Activated CD4-positive, alpha-beta memory T cell treated with anti-CD3 and anti-CD28 coated beads for 36 hours (primary cell): Measurements from ENCODE around the gene ST6GAL1. TPM values are rescaled to one million over a fixed set of nuclear protein-coding genes. Genes with fewer than 3 reads are reported as not detected.

Source experiments
- CTCF ChIA-PET: fragments of 350-600 bp; sonication (Branson Sonifier 250); formaldehyde crosslinking; loops from one replicate; lab custom pipeline; 2021; ENCODE audit warnings: antibody characterized with exemption, inconsistent platforms; lab: Charles Lee
- POLR2A ChIA-PET: fragments of 350-600 bp; sonication (Branson Sonifier 250); formaldehyde crosslinking; loops from one replicate; lab custom pipeline; 2021; ENCODE audit warnings: antibody characterized with exemption; lab: Charles Lee
- DNase-seq: peaks from one replicate; pipeline ENCODE4 v3.0.0-alpha.2; 2020
- H3K27ac Mint-ChIP-seq: one replicate; pipeline ENCODE4 v1.8.0; 2021; ENCODE audit warnings: mixed read lengths
- H3K27me3 Mint-ChIP-seq: one replicate; pipeline ENCODE4 v1.8.0; 2021; ENCODE audit warnings: mixed read lengths
- H3K36me3 Mint-ChIP-seq: one replicate; pipeline ENCODE4 v1.8.0; 2021; ENCODE audit warnings: mixed read lengths
- H3K4me1 Mint-ChIP-seq: one replicate; pipeline ENCODE4 v1.8.0; 2021; ENCODE audit warnings: low read depth, mixed read lengths
- H3K4me3 Mint-ChIP-seq: one replicate; pipeline ENCODE4 v1.8.0; 2021; ENCODE audit warnings: mild to moderate bottlenecking, mixed read lengths
- H3K9me3 Mint-ChIP-seq: one replicate; pipeline ENCODE4 v1.8.0; 2021; ENCODE audit warnings: mixed read lengths
- intact Hi-C: fragments of 100-400 bp; cut with micrococcal nuclease; formaldehyde crosslinking; loops from one replicate; pipeline ENCODE4 v1.15.1; 2023
- total RNA-seq, 2 experiments: library from RNA; stranded (reverse); gene quantifications; one replicate each; pipeline ENCODE4 v1.2.3, GENCODE V29; 2021

The ST6GAL1 gene
- total RNA-seq, 2 experiments from 2014 or later, result 99.9 to 113 TPM

DNA sequence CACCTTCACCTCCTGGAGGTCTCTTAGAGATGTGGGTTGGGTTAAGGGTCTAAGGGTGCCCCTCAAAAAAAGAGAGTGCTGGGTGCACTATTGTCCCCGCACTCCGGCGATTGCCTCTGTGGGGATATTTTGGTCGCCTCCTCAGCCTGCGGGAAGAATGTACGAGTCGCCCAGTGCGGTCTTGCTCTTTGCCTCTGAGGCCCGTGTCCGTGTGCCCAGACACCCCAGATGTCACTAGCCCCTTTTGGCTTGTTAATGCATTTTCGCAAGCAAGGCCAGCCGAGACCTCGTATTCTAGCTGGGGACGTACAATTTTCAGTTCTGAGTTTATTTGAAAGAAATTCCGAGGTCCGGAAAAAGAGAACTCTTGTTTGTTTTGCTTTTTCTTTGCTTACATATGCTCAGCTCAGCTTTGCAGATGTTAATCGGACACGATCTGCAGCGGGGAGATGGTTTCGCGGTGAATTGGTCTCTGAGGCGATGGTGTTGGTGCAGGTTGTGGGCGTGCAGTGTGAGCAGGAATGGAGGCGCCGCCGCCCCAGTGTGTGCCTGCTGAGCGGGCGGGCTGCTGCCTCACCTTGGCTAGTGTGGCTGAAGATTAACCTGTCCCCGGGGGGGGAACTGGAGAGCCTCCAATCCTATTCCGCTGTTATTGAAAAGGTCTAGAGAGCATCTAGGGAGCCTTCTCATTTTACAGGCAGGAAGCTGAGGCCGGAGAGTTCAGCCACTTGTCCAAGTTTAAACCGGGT lies 1.4 kb downstream of the ST6GAL1 start:
- peak overlapping the region; percentile 97 for H3K27ac Mint-ChIP-seq
- intact Hi-C loops, result loop anchor here (1.0 to 10.0 kb wide), 12 partner anchors 22 to 233 kb away; partner anchors contain the start of gene RPL39L
- H3K27me3 Mint-ChIP-seq, result no peaks in the 10 kb centered on the region
- H3K4me1 Mint-ChIP-seq, result peaks cover 45% of the 10 kb centered on the region
- peaks cover 36% of the 10 kb centered on the region for H3K36me3 Mint-ChIP-seq
- peak overlapping the region; percentile 88 for H3K4me3 Mint-ChIP-seq
- no peaks in the 10 kb centered on the region for H3K9me3 Mint-ChIP-seq
- ChIA-PET CTCF (interaction anchor here (0.7 to 3.3 kb wide), 24 partner anchors 9 to 808 kb away, joined by 3 to 35 read pairs (median 4); partner anchors contain the start of gene RPL39L), POLR2A (interaction anchor here (0.8 to 3.8 kb wide), 16 partner anchors 17 to 995 kb away, joined by 3 to 21 read pairs (median 5); partner anchors contain the start of genes EIF4A2 and RPL39L)
- peak; percentile 83 for DNase-seq

DNA sequence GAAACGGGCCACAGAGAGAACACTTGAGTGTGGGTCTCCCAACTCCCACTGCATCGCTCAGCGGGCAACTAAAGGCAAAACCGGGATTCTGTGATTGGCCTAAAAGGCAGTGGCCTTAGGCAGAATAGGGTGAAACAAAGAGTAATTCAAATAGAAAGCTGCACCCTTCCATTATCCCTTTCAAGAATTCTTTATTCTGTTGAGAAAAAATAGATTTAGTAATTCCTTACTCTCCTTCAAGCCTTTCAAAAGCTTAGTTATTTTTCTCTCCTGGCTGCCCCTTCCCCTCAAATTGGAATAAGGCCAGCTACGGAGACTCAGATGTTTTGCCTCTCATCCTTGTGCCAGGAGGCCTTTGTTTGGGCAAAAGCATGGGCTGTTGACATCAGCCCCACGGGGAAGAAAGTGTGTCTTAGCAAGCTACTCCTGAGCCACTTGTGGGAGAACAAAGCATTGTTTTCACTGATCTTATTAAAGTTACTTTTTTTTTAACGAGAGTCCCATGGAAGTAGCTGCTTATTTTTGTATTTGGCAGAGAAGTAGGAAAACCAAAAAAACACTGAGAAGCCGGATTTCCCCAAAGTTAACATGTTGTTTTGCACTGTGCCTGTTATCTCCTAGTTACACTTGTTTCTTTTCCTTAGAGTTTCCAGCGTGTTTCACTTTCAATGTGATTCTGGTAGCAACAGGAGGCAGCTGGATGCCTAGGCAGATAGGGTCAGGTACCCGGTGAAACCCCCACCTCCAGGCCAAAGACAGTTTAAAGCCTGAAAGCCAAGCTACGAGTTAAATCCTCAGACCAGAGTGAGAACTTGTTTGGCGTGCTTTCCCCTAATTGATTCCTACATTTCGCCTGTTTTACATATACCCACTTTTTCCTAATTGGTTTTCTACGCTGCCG lies 2.2 kb downstream of the ST6GAL1 start:
- intact Hi-C loops, result loop anchor here (1.0 to 10.0 kb wide), 6 partner anchors 21 to 232 kb away; partner anchors contain the start of gene RPL39L
- ChIA-PET POLR2A (interaction anchor here (0.8 to 3.8 kb wide), 14 partner anchors 16 to 207 kb away, joined by 3 to 21 read pairs (median 5); partner anchors contain the start of gene EIF4A2), CTCF (interaction anchor here (0.6 to 3.3 kb wide), 23 partner anchors 8 to 807 kb away, joined by 3 to 35 read pairs (median 4); partner anchors contain the start of gene RPL39L)
- Mint-ChIP-seq H3K36me3 (peaks cover 39% of the 10 kb centered on the region), H3K27ac (peak overlapping the region; percentile 97), H3K4me1 (peaks cover 53% of the 10 kb centered on the region), H3K27me3 (no peaks in the 10 kb centered on the region), H3K4me3 (peak overlapping the region; percentile 88), H3K9me3 (no peaks in the 10 kb centered on the region)
- DNase-seq, result peak; percentile 29

DNA sequence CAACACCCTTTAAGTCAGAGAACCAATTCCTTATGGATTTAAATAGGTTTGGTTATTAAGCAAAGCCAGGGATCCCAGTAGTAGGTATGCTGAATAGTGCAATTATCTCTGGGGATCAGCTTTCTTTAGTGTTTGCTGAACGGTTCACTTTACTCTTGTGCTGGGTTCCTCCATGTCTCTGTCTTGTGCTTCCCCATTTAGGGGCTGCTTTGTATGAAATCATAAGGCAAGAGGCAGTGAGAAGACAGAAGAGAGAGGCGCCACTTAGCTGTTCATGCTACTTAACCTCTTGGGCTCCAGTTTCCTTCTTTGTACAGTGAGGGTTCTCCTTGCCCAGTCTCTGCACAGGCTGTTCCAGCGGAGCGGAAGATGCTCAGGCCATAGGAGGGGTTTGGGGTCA lies 3.5 kb downstream of the ST6GAL1 start:
- H3K4me3 Mint-ChIP-seq, result no peak overlapping the region
- peaks cover 42% of the 10 kb centered on the region for H3K36me3 Mint-ChIP-seq
- POLR2A ChIA-PET, result interaction anchor here (3.2 to 3.8 kb wide), 2 partner anchors 52 to 93 kb away, joined by 17 to 21 read pairs; no protein-coding TSS in a partner anchor
- H3K9me3 Mint-ChIP-seq, result no peaks in the 10 kb centered on the region
- no peaks in the 10 kb centered on the region for H3K27me3 Mint-ChIP-seq
- no peak for DNase-seq
- CTCF ChIA-PET, result interaction anchor here (1.9 to 3.2 kb wide), 3 partner anchors 84 to 179 kb away, joined by 9 to 35 read pairs (median 9); no protein-coding TSS in a partner anchor
- H3K4me1 Mint-ChIP-seq, result peaks cover 64% of the 10 kb centered on the region
- H3K27ac Mint-ChIP-seq, result peak overlapping the region; percentile 97
- intact Hi-C loops, result loop anchor here (5.0 to 10.0 kb wide), 5 partner anchors 53 to 231 kb away; partner anchors contain the start of gene RPL39L

DNA sequence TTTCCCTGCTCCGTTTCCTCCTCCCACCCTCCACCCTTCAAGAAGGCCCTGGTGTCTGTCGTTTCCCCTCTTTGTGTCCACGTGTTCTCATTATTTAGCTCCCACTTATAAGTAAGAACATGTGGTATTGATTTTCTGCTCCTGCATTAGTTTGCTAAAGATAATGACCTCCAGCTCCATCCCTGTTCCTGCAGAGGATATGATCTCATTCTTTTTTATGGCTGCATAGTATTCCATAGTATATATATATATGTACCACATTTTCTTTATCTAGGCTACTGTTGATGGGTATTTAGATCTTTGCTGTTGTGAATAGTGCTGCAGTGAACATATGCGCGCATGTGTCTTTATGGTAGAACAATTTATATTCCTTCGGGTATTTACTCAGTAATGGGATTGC lies 4.8 kb downstream of the ST6GAL1 start:
- Mint-ChIP-seq H3K36me3 (peaks cover 42% of the 10 kb centered on the region), H3K27me3 (no peaks in the 10 kb centered on the region), H3K4me3 (no peak overlapping the region), H3K4me1 (peaks cover 65% of the 10 kb centered on the region), H3K9me3 (no peaks in the 10 kb centered on the region), H3K27ac (no peak overlapping the region)
- ChIA-PET CTCF (interaction anchor here (1.1 kb wide), 1 partner anchor 86 kb away, joined by 6 read pairs; no protein-coding TSS in a partner anchor), POLR2A (no interaction called here)
- no peak for DNase-seq
- intact Hi-C loops, result loop anchor here (10.0 kb wide), 1 partner anchor 230 kb away; no protein-coding TSS in a partner anchor

DNA sequence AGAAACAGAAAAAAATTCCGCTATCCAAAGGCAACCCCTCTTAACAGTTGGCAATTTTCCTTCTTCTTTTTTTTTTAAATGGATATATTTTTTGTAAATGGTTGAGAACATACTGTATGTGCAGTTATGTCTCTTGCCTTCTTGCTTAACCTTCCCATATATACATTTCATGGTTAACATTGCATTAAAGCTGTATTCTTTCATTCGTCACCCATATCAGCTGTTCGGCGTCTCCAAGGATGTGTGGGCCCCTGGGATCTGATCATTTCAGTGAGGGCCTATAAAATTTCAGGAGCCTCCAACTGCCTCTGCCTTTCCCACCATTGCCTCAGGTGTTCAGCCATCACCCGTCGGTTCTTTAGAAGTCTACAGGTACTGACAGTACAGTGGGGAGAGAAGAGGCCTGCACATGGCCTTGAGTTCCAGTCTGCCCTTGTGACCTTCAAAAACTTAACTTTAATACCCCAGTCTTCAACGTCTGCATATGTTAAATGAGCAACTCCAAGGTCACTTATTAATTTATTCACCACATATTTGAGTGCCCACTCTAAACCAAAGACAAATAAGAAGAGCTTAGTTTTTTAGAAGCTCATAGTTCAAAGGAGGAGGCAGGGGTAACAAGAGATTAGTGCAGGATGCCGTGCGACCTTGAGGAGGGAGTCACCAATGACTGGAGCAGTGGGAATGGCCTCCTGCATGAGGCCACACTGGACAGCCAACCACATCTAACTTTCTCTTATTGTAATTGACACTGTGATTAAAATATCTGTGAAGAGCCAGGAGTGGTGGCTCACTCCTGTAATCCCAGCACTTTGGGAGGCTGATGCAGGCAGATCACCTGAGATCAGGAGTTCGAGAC lies 6.9 kb downstream of the ST6GAL1 start:
- Mint-ChIP-seq H3K36me3 (peaks cover 34% of the 10 kb centered on the region), H3K27ac (peak overlapping the region; percentile 52), H3K4me3 (no peak overlapping the region), H3K9me3 (no peaks in the 10 kb centered on the region), H3K4me1 (peaks cover 72% of the 10 kb centered on the region), H3K27me3 (no peaks in the 10 kb centered on the region)
- ChIA-PET POLR2A (interaction anchor here (0.7 kb wide), 1 partner anchor 202 kb away, joined by 3 read pairs; the partner anchor contains the start of gene RPL39L), CTCF (interaction anchor here (0.6 to 1.5 kb wide), 4 partner anchors 32 to 97 kb away, joined by 4 to 6 read pairs (median 4); no protein-coding TSS in a partner anchor)
- DNase-seq, result no peak
- intact Hi-C loops, result loop anchor here (10.0 kb wide), 1 partner anchor 228 kb away; no protein-coding TSS in a partner anchor

DNA sequence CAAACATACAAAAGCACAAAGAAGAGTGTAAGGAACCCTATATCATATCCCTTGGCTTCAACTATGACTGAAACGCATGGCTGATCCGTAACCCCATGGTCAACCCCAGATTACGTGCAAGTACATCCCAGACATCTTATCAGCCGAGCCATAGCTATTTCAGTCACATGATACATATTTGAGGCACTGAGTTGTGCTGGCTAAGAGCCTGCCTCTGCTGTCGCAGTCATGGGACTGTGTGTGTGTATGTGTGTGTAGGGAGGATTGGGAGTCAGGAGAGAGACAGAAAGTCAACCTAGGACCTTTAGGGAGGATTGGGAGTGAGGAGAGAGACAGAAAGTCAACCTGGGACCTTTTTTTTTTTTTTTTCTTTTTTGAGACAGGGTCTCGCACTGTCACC lies 8.4 kb downstream of the ST6GAL1 start:
- Mint-ChIP-seq H3K4me1 (peaks cover 59% of the 10 kb centered on the region), H3K36me3 (peaks cover 27% of the 10 kb centered on the region), H3K9me3 (no peaks in the 10 kb centered on the region), H3K27ac (no peak overlapping the region), H3K4me3 (no peak overlapping the region), H3K27me3 (no peaks in the 10 kb centered on the region)
- CTCF ChIA-PET, result interaction anchor here (1.2 to 1.5 kb wide), 3 partner anchors 84 to 90 kb away, joined by 4 to 7 read pairs (median 6); no protein-coding TSS in a partner anchor
- no peak for DNase-seq
- POLR2A ChIA-PET, result no interaction called here
- intact Hi-C loops, result loop anchor here (10.0 kb wide), 1 partner anchor 226 kb away; no protein-coding TSS in a partner anchor

DNA sequence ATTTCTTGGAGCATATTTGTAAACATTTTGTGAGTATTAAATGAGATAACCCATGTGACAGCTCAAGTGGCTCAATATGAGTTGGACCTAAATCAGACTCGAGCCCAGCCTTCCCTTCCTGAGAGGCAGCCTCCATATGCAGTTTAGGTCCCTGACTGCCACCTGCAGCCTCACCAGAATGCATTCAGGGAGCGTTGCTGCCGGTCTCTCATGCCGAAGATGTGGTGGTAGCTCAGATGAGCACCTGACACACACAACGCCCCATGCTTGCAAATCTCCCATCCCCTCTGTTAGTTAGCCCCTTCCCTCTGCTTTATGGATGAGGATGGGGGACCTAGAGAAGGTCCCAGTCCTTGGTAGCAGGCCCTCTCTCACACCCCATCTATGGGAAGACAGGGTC lies 9.2 kb downstream of the ST6GAL1 start:
- H3K4me1 Mint-ChIP-seq, result peaks cover 57% of the 10 kb centered on the region
- no peak overlapping the region for H3K27ac Mint-ChIP-seq
- intact Hi-C loops, result loop anchor here (10.0 kb wide), 1 partner anchor 225 kb away; no protein-coding TSS in a partner anchor
- POLR2A ChIA-PET, result no interaction called here
- H3K36me3 Mint-ChIP-seq, result peaks cover 29% of the 10 kb centered on the region
- CTCF ChIA-PET, result interaction anchor here (1.0 to 1.3 kb wide), 3 partner anchors 8 to 112 kb away, joined by 3 to 7 read pairs (median 3); no protein-coding TSS in a partner anchor
- DNase-seq, result no peak
- no peak overlapping the region for H3K4me3 Mint-ChIP-seq
- H3K9me3 Mint-ChIP-seq, result no peaks in the 10 kb centered on the region
- no peaks in the 10 kb centered on the region for H3K27me3 Mint-ChIP-seq

DNA sequence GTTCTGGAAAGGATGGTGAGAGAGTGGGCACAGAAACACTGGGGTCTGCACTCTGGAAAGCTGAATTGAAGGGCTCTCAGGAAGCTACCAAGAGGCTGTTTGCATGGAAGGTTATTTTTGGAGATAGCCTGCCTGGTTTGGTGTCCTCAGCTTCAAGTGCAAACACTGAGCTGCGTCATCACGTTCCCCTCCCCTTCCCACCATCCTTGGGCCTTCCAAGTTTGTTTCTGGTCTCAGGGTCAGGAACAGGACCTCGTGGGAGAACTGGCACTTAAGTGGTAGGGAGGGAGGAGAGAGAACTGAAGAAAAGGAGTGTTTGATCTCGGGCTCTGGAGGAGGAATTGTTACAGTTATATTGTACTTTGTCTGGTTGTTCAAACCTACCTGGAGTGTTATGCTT lies 10.6 kb downstream of the ST6GAL1 start:
- DNase-seq, result no peak
- H3K36me3 Mint-ChIP-seq, result peaks cover 27% of the 10 kb centered on the region
- no peaks in the 10 kb centered on the region for H3K27me3 Mint-ChIP-seq
- ChIA-PET POLR2A (interaction anchor here (0.6 kb wide), 1 partner anchor 165 kb away, joined by 4 read pairs; no protein-coding TSS in a partner anchor), CTCF (interaction anchor here (1.2 kb wide), 1 partner anchor 9 kb away, joined by 3 read pairs; no protein-coding TSS in a partner anchor)
- peaks cover 50% of the 10 kb centered on the region for H3K4me1 Mint-ChIP-seq
- no peak overlapping the region for H3K4me3 Mint-ChIP-seq
- no peaks in the 10 kb centered on the region for H3K9me3 Mint-ChIP-seq
- intact Hi-C loops, result no loop called here
- no peak overlapping the region for H3K27ac Mint-ChIP-seq

DNA sequence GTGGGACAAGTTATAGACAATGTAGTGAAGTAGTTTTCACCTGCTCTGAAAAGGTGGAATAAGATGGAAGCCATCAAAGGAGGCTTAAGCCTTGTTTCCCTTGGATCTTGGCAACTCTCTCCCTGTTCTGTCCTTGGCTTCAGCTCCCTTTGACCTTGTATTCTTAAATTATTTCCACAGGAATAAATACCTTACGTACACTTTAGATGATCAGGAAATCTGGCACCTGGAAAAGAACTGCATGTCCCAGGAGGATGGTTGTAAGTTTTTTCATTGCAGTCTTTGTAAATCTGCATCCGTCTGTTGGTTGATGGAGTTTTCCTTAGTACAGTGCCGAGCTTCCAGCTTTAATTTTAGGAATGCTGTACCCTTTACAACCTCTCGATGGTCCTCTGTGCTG lies 11.8 kb downstream of the ST6GAL1 start:
- Mint-ChIP-seq H3K4me1 (peaks cover 47% of the 10 kb centered on the region), H3K27ac (no peak overlapping the region), H3K36me3 (peaks cover 35% of the 10 kb centered on the region), H3K9me3 (no peaks in the 10 kb centered on the region), H3K4me3 (no peak overlapping the region), H3K27me3 (no peaks in the 10 kb centered on the region)
- no peak for DNase-seq
- intact Hi-C loops, result no loop called here
- ChIA-PET POLR2A (no interaction called here), CTCF (interaction anchor here (0.7 to 1.5 kb wide), 2 partner anchors 82 to 93 kb away, joined by 3 to 4 read pairs; no protein-coding TSS in a partner anchor)

DNA sequence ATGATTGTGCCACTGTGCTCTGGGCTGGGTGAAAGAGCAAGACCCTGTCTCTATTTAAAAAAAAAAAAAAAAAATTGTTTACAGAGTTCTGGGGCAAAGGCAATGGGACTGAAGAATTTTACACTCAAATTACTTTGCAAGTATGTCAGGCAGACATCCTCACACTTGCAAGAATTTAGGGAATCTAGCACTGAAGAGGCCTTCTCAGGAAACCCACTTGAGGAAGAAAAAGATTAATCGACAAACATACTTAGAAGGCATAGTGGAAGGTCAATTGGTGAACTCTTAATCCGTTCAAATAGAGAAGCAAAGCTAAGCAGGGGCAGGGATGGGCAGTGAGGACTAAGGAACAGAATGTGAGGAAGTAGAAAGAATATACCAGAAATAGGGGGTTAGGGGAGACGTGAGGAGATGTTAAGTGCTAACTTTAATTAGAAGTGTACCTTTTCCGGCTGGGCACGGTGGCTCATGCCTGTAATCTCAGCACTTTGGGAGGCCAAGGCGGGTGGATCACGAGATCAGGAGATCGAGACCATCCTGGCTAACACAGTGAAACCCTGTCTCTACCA lies 15.0 kb downstream of the ST6GAL1 start:
- peaks cover 46% of the 10 kb centered on the region for H3K36me3 Mint-ChIP-seq
- no peak for DNase-seq
- H3K4me1 Mint-ChIP-seq, result peaks cover 52% of the 10 kb centered on the region
- H3K9me3 Mint-ChIP-seq, result no peaks in the 10 kb centered on the region
- intact Hi-C loops, result no loop called here
- no peak overlapping the region for H3K4me3 Mint-ChIP-seq
- no peaks in the 10 kb centered on the region for H3K27me3 Mint-ChIP-seq
- ChIA-PET POLR2A (no interaction called here), CTCF (interaction anchor here (1.9 kb wide), 1 partner anchor 96 kb away, joined by 11 read pairs; no protein-coding TSS in a partner anchor)
- H3K27ac Mint-ChIP-seq, result no peak overlapping the region
